Lower leg skin (tissue), 3 donors: Measurements from ENCODE around the gene MASP2.

Experiments
- CTCF ChIP-seq, 3 donors: fragments of 450-650 bp; IDR thresholded peaks; one replicate each; pipeline ENCODE4 v1.5.1; 2016; ENCODE audit warnings: antibody characterized with exemption in 3 of 3, mild to moderate bottlenecking in 3 of 3, moderate library complexity in 2 of 3
- POLR2A ChIP-seq, 2 donors: fragments of 450-650 bp; IDR thresholded peaks; one replicate each; pipeline ENCODE4 v1.6.1; 2016 to 2017; ENCODE audit warnings: antibody characterized with exemption in 2 of 2, mild to moderate bottlenecking in 1 of 2, moderate library complexity in 1 of 2

- no peak for TF ChIP-seq POLR2A (IDR thresholded peaks at IDR 0.05)
- no peak for TF ChIP-seq CTCF (IDR thresholded peaks at IDR 0.05)
Measured at GRCh38 chr1:11044849-11045427, 2.1 kb downstream of the MASP2 start.
